Activated gamma-delta T cell treated with Interleukin-2 at 50 U/mL for 16 hours (primary cell): ENCODE data around the gene SHISAL2A.

Experiments
- DNase-seq: peaks from one replicate; pipeline ENCODE4 v3.0.0-alpha.2; 2020

Gene SHISAL2A

DNA sequence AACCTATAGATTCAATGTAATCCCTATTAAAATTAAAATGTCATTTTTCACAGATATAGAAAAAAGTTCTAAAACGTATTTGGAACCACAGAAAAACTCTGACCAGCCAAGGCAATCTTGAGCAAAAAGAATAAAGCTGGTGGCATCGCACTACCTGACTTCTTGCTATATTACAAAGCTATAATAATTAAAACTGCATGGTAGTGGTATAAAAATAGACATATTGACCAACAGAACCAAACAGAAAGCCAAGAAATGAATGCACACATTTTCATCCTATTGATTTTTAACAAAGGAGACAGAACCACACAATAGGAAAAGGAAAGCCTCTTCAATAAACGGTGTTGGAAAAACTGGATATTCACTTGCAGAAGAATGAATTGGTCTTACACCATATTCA lies 9.2 kb upstream of the SHISAL2A start:
- DNase-seq: no peak

DNA sequence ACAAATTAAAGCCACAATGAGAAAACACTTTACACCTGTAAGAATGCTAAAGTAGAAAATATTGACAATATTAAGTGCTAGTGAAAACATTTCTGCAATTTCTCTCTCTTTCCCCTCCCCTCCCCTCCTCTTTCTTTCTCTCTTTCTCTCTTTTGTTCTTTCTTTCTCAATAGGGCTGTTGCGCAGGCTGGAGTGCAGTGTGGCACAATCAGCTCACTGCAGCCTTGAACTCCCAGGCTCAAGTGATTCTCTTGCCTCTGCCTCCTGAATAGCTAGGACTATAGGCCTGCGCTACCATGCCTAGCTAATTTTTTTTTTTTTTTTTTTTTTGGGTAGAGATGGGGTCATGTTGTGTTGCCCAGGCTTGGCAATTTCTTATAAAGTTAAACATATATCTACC lies 5.9 kb upstream of the SHISAL2A start:
- no peak for DNase-seq

DNA sequence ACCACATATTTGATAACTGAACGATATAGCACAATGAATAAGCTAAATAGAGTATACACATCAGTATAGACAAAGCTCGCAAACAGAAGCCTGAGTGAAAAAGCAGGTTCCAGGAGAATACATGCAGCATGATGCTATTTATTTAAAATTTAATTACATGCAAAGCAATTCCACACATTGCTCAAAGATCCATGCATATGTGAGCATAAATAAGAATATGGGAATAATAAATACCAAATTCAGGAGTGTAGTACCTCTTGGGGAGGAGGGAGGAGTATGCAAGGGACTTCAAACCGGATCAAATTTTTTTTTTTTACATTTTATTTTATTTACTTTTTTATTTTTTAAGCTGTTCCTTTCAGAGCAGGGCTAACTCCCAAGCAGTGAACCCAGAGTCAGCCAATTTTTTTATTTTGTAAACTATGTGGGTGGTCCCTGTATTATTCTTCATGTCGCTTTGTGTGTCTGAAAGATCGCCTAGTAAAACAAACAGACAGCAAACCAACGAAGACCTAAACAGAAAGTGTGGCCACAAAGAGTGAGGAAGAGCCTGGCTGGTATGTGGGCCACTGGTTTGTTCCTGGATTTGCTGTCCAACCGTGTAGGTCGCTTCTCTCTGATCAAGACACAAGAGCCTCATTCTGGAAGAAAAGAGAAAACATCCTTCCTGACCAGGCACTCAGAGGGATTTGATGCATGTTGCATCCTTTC lies 4.2 kb upstream of the SHISAL2A start:
- DNase-seq: no peak

- DNase-seq: no peak
Measured at GRCh38 chr1:52629325-52629643, 3.7 kb upstream of the SHISAL2A start.

DNA sequence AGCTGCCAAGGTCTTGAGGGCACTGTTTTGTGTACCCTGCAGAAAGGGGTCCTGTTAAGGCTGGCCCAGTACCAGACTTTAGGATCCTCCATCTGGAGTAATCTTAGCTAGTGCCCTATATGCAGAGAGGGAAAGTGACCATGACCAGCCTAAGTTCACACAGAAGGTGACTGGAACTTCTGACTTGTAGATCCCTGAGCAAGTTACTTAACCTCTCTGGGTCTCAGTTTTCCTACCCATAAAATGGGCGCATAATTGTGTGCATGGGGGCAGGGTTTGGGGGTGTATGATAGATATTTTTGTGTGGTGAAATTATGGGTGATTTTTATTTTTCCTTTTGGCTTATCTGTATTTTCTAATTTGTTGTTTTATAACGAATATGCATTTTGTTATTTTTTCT lies 3.3 kb upstream of the SHISAL2A start:
- DNase-seq: no peak

- no peak for DNase-seq
Measured at GRCh38 chr1:52631759-52632331, 1.1 kb upstream of the SHISAL2A start.

DNA sequence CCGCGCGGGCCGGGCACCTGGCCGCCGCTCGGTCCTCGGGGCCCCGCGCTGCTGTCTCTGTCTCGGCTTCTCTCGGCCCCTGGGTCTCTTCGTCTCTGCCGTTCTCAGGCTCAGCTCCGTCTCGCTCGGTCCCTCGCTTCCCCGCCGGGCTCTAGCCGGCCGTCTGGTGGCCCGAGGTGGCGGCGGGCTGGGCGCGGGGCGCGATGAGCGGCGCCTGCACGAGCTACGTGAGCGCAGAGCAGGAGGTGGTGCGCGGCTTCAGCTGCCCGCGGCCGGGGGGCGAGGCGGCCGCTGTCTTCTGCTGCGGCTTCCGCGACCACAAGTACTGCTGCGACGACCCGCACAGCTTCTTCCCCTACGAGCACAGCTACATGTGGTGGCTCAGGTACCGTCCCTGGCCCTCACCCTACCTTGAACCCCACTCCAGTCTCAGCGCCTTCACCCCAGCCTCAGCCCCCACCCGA lies 355 bp downstream of the SHISAL2A start:
- peak; percentile 35 for DNase-seq

DNA sequence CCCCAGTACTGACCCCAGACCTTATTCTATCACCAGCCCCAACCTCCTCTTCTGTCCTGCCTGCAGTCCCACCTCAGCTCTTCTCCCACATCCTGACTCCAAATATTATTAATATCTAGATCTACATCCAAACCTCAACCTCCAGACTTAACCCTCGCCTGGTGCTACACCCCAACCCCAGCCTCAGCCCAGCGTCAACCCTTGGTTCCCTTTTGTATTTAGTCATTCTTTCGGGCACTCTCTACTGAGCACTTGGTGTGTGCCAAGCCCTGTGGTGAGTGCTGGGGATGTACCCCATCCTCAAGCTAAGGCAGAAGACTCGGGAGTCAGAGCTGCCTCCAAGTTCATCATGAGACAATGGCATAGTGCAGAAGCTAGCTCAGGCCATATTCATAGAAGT lies 1.1 kb downstream of the SHISAL2A start:
- DNase-seq: no peak

DNA sequence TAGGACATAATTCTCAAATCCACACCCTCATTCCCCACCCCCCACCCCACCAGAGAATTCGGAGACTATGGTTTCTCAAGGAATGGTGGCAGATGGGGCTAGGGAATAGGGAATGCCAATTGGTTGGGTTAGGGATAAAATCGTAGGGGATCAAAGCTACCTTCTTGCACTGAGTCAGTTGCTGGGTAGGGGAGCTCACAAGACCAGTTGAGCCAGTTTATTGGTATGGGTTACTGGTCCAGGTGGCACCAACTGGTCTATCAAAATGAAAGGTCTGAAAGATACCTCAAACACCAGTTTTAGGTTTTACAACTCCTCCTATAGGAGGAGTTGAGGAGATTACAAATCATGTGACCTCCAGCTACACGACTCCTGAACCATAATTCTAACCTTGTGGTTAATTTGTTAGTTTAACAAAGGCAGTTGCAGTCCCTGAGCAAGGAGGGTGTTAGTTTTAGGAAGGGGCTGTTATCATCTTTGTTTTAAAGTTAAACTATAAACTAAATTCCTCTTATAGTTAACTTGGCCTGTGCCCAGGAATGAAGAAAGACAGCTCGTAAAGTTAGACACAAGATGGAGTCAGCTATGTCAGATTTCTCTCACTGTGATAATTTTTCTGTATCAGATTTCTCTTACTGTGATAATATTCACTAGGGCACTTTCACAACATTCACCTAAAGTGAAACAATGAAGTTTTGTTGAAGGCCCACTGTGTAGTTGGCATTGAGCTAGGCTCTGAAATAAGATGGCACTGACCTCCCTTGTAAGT lies 2.5 kb downstream of the SHISAL2A start:
- DNase-seq: no peak

GRCh38 chr1:52636721-52637695 lies 4.0 kb downstream of the SHISAL2A start:
- DNase-seq: peak; percentile 69

- no peak for DNase-seq
Measured at GRCh38 chr1:52637946-52638345, 5.0 kb downstream of the SHISAL2A start.

- DNase-seq: no peak
Measured at GRCh38 chr1:52640697-52641096, 7.7 kb downstream of the SHISAL2A start.

DNA sequence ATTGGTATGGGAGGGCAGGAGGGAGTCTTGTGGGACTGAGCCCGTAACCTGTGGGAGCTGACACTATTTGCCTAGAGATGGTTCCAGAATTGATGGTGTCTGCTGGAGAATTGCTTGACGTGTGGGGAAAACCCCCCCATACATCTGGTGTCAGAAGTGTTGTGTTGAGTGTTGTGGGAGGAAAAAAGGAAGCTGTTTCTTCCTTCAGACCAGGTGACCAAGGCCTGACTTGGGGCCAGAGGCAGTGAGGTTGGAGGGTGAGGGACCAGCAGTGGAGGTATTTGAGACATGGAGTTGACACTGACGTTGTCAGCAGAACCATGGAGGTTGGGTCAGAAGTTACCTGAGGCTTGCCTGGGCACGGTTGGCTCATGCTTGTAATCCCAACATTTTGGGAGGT lies 8.3 kb downstream of the SHISAL2A start:
- no peak for DNase-seq

DNA sequence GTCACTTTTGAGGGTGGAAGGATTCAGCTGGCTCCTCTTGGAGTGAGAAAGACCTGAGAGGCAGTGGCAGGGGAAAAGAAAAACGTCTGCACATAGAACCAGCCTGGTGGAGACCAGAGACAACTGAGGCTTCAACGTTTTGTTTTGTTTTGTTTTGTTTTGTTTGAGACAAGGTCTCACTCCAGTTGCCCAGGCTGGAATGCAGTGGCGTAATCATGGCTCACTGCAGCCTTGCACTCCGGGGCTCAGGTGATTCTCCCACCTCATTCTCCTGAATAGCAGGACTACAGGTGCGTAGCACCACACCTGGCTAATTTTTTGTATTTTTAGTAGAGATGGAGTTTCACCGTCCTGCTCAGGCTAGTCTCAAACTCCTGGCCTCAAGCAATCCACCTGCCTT lies 12.3 kb downstream of the SHISAL2A start:
- DNase-seq: no peak

DNA sequence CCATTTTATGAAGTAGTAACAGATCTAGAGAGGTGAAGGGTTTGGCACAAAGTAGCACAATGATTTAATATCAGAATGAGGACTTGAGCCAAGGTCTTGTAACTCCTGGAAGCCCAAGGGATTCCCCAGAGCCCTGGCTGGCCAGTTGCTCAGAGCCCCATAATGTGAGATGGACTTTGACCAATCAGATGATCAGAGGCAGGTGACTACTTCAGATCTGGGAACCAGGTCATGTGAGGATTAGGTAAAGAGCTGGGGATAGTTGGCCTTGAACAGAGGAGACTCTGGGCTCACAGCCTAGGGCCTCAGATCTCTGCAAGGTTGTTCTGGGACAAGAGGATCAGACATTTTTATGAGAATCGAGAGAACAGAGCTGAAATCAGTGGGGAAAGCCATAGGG lies 18.9 kb downstream of the SHISAL2A start:
- DNase-seq: no peak

DNA sequence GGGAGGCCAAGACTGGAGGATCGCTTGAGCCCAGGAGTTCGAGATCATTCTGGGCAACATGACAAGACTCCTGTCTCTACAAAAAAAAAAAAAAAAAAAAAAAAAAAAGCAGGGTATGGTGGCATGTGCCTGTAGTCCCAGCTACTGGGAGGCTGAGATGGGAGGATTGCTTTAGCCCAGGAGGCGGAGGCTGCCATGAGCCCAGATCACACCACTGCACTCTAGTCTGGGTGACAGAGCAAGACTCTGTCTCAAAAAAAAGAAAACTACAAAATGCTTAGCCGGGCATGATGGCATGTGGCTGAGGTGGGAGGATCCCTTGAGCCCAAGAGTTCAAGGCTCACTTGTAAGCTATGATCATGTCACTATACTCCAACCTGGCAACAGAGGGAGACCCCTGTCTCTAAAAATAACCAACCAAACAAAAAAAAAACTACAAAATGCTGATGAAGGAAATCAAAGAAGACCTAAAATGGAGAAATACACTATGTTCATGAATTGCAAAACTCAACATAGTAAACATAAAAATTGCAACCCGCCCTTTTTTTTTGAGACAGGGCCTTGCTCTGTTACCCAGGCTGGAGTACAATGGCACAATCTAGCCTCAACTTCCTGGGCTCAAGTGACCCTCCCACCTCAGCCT lies 20.4 kb downstream of the SHISAL2A start:
- DNase-seq: no peak

DNA sequence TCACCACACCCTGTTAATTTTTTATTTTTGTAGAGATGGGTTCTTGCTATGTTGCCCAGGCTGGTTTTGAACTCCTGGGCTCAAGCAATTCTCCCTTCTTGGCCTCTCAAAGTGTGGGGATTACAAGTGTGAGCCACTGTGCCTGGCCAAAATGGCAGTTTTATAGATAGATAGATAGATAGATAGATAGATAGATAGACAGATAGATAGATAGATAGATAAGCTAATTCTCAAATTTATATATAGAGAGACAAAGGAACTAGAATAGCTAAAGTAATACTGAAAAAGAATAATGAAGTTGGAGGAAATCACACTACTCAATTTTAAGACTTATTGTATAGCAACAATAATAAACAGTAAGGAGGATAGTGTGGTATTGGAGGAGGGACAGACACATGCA lies 21.1 kb downstream of the SHISAL2A start:
- DNase-seq: no peak

GRCh38 chr1:52657702-52658101 lies 24.7 kb downstream of the SHISAL2A start:
- DNase-seq: no peak

DNA sequence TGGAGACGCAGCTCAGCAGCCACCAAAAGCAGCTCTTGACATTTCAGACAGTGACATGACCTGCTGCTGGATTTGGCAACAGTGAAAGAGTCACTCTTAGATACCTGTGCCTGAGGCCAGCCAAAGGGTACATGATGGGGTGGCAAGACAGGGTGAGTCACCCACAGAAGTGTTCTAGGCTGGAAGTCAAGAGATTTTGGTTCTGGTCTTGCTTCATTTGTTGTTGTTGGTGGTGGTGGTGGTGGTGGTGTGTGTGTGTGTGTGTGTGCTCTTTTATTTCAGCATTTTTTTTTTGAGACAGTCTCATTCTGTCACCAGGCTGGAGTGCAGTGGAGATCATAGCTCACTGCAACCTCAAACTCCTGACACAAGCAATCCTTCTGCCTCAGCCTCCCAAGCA lies 25.8 kb downstream of the SHISAL2A start:
- DNase-seq: peak; percentile 17

DNA sequence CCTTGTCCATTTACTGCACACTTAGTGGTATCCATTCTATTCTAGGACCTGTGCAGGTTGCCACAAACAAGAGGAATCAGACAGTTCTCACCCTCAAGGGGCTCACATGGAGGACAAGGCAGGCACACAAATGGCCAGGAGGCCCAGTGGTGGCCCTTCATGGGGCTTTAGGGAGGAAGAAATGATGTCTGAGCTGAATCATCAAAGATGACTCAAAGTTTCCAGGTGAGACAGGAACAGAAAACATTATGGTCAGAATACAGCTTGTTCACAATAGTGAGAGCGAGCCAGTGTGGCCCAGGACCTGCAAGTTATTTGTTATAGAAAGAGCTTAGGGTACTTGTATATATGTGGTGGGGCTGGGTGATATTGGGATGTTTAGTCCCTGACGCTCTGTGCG lies 26.4 kb downstream of the SHISAL2A start:
- no peak for DNase-seq

GRCh38 chr1:52659851-52660596 lies 27.1 kb downstream of the SHISAL2A start:
- DNase-seq: no peak

DNA sequence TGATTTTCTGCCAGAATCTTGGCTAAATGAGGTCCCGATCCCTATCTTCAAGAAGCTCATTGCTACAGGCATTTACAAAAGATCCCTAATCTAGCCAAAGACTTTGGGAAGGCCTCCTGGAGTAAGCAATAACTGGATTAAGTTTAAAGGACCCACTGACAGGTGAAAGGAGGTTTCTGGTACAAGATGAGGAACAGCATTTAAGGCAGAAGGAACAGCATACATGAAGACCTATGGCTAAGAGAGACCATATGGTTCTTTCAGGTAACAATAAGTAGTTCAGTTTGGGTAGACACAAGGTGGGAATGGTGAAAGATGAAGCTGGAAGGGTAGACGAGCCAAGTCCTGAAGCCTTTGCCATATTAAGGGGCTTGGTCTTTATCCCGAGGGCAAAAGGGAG lies 27.8 kb downstream of the SHISAL2A start:
- no peak for DNase-seq
